T47D (cell line): ENCODE data around the gene ITSN1.

Experiments used
- DNase-seq, 2 experiments: peaks; one replicate each; pipeline versions ENCODE4 v3.0.0 to v3.0.0-alpha.2; 2011 to 2012; ENCODE audit warnings: low read depth in 1 of 2, low spot score in 1 of 2
- JUND ChIP-seq: IDR thresholded peaks from 2 replicates; pipeline ENCODE4 v1.6.1; 2012; ENCODE audit warnings: low read depth
- in situ Hi-C: cut with HindIII; loops from 2 replicates; pipeline ENCODE4 v1.10.0; 2016; ENCODE audit warnings: low sequenced_read_pairs, low pct_unique_long_range_greater_than_20kb

Gene ITSN1

DNA sequence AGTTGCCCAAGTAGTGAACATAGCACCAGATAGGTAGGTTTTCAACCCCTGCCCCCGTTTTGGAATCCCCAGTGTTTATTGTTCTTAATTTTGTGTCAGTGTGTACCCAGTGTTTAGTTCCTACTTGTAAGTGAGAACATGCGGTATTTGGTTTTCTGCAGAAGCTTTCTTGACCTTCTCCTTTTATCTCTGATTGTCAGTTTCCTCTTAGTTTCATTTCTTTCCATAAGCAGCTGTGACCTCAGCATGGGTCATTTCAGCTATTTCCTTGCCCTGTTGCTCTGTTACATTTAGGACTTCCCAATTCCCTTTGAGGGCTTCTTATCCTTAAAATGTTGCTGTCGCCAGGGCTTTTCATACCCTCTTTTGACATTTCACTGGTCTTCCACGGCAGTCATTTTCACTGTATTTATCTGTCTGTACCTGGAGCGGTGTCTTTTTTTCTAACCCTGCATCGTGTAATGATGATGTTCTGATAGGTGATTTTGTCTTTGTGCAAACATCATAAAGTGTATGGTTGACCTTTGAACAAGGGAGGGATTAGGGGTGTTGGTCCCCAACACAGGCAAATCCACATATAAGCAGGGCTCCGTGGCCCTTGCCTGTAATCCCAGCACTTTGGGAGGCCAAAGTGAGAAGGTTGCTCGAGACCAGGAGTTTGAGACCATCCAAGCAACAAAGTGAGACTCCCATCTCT is 15.0 kb downstream of the ITSN1 start:
- in situ Hi-C loops, result no loop called here
- no peak for DNase-seq
- no peak for TF ChIP-seq JUND

- DNase-seq, result no peak
- no peak for TF ChIP-seq JUND
- in situ Hi-C loops, result no loop called here
Observed at GRCh38 chr21:33658919-33659567, 16.7 kb downstream of the ITSN1 start.

- TF ChIP-seq JUND, result no peak
- DNase-seq, result no peak
- in situ Hi-C loops, result no loop called here
Observed at GRCh38 chr21:33659568-33659949, 17.3 kb downstream of the ITSN1 start.

- no peak for DNase-seq
- TF ChIP-seq JUND, result no peak
- in situ Hi-C loops, result no loop called here
Observed at GRCh38 chr21:33660406-33660805, 18.1 kb downstream of the ITSN1 start.

- no peak for DNase-seq
- in situ Hi-C loops, result no loop called here
- TF ChIP-seq JUND, result no peak
Observed at GRCh38 chr21:33661146-33661545, 18.8 kb downstream of the ITSN1 start.

- no peak for DNase-seq
- TF ChIP-seq JUND, result no peak
- in situ Hi-C loops, result no loop called here
Observed at GRCh38 chr21:33662046-33662445, 19.7 kb downstream of the ITSN1 start.

DNA sequence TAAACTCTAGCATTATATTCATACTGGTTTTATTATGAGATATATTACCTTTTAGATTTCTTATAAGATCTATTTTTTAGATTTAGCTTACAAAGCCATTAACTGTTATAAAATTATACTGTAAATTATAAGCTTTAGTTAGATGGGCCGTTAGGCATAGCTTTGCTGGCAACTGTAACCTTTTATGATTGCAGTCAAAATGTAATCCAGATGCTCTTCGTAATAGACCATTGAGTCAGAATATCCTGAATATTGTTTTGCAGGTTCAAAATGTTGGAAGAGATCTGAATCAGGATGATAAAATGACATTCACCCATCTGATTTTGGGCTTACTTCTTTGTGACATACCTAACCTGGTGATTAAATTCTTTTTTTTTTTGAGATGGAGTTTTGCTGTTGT is 20.9 kb downstream of the ITSN1 start:
- no peak for DNase-seq
- TF ChIP-seq JUND, result no peak
- in situ Hi-C loops, result no loop called here

- TF ChIP-seq JUND, result no peak
- no peak for DNase-seq
- in situ Hi-C loops, result no loop called here
Observed at GRCh38 chr21:33664135-33664534, 21.8 kb downstream of the ITSN1 start.

DNA sequence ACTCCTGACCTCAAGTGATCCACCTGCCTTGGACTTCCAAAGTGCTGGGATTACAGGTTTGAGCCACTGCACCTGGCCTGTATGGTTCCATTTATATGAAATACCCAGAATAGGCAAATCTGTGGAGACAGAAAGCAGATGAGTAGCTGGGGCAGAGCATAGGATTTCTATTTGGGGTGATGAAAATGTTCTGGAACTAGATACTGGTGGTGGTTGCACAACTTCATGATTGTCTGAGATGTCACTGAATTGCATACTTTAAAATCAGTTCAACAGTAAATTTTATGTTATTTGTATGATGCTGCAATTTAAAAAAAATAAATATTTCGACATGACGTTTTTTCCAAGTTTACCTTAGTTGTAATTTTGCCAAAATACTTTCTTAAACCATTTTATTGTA is 23.9 kb downstream of the ITSN1 start:
- no peak for DNase-seq
- in situ Hi-C loops, result no loop called here

DNA sequence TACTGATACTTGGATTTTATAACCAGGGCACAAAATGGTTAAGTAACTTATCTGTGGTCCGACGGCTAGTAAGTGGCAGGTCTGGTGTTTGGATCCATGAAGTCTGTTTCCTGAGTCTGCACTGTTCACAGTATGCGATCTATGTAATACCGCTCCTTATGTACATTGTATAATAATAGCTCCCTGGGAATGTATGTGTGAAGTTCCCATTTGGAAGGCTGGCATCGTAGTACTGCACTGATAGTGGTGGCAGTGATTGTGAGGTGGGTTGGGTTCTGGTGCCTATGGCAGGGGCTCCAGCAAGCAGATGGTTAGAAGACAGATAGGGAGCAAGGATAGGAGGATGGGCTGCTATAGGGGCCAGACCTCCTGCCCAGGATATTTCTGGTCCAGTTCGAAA is 25.3 kb downstream of the ITSN1 start:
- in situ Hi-C loops, result no loop called here

More for the DNA sequence above, 23.9 kb downstream of the ITSN1 start:
- no peak for TF ChIP-seq JUND

DNA sequence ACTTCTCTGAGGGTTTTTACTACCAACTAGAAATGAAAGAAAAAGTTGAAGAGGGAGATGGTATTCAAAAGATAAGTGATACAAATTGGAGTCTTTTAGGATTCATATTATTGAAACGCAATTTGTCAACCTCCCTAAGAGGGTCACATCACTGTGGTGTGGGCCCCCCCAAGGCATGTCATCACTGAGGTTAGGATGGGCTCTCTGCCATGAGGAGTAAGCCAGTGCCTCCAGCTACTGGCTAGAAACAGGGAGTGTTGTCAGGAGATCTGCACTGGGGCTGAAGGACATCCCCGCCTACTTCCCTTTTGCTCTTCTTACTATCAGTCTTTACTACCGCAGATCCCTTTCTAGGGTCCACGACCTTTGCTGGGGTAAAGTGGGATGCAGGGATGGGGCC is 25.9 kb downstream of the ITSN1 start:
- in situ Hi-C loops, result no loop called here
- TF ChIP-seq JUND, result no peak
- DNase-seq, result no peak

More for the DNA sequence above, 25.3 kb downstream of the ITSN1 start:
- no peak for DNase-seq
- no peak for TF ChIP-seq JUND

GRCh38 chr21:33668620-33669019 is 26.3 kb downstream of the ITSN1 start:
- DNase-seq, result no peak
- in situ Hi-C loops, result no loop called here
- TF ChIP-seq JUND, result no peak

GRCh38 chr21:33670076-33670978 is 28.0 kb downstream of the ITSN1 start:
- in situ Hi-C loops, result no loop called here
- no peak for DNase-seq
- no peak for TF ChIP-seq JUND
